B cell (primary cell): ENCODE data around the gene FATE1. TPM values are rescaled to one million over a fixed set of nuclear protein-coding genes. Genes with fewer than 3 reads are reported as not detected.

Experiments used
- ATAC-seq: fragments of 200-7000 bp; cut with Tn5 transposase; one replicate; pipeline ENCODE4 v1.10.0; 2021; ENCODE audit warnings: low read depth, mild to moderate bottlenecking, moderate number of reproducible peaks, moderate library complexity
- CTCF ChIA-PET: fragments of 350-600 bp; sonication (Branson Sonifier 250); formaldehyde crosslinking; loops from one replicate; lab custom pipeline; 2021; ENCODE audit warnings: antibody characterized with exemption, inconsistent platforms; lab: Charles Lee
- POLR2A ChIA-PET: fragments of 350-600 bp; sonication (Branson Sonifier 250); formaldehyde crosslinking; loops from one replicate; lab custom pipeline; 2021; ENCODE audit warnings: antibody characterized with exemption; lab: Charles Lee
- DNase-seq: peaks from one replicate; pipeline ENCODE4 v3.0.0; 2013
- H2AFZ ChIP-seq: 2 replicates; pipeline ENCODE4 v1.6.1; 2012; ENCODE audit warnings: mild to moderate bottlenecking, low read depth, low read length; ENCODE audit not compliant: insufficient read depth, poor library complexity, severe bottlenecking
- H3K27ac ChIP-seq, 2 donors: 1 replicate in 1 of 2; 2 replicates in 1 of 2; pipeline ENCODE4 v1.5.1; 2012 to 2013; ENCODE audit warnings: low read length in 2 of 2, mild to moderate bottlenecking in 2 of 2, moderate library complexity in 1 of 2
- H3K27me3 ChIP-seq, 4 experiments: fragments of 200-600 bp in 1 of 4; sonication (generic) in 1 of 4; replicated peaks in 1 of 4; 1 replicate in 2 of 4; 2 replicates in 2 of 4; pipeline versions ENCODE4 v1.6.1 to v1.7.0; 2013 to 2016; ENCODE audit warnings: low read length in 3 of 4, mild to moderate bottlenecking in 2 of 4, mixed read lengths in 1 of 4, moderate library complexity in 1 of 4; ENCODE audit not compliant: insufficient read depth in 4 of 4, control insufficient read depth in 3 of 4; ENCODE audit errors: control extremely low read depth in 1 of 4
- H3K36me3 ChIP-seq, 2 experiments: replicated peaks in 1 of 2; 1 replicate in 1 of 2; 2 replicates in 1 of 2; pipeline versions ENCODE4 v1.6.1 to v1.7.1; 2013; ENCODE audit warnings: low read length in 1 of 2; ENCODE audit not compliant: insufficient read depth in 2 of 2, control insufficient read depth in 1 of 2; ENCODE audit errors: control extremely low read depth in 1 of 2, extremely low read depth in 1 of 2
- H3K4me1 ChIP-seq, 2 donors: fragments of 200-600 bp in 1 of 2; sonication (generic) in 1 of 2; 1 replicate in 1 of 2; 2 replicates in 1 of 2; pipeline versions ENCODE4 v1.5.1 to v1.6.1; 2013 to 2017; ENCODE audit warnings: low read length in 2 of 2; ENCODE audit not compliant: control insufficient read depth in 2 of 2, insufficient read depth in 2 of 2
- H3K4me2 ChIP-seq: replicated peaks from 2 replicates; pipeline ENCODE3; 2012; ENCODE audit warnings: mild to moderate bottlenecking, low read depth, low read length; ENCODE audit not compliant: poor library complexity, severe bottlenecking
- H3K4me3 ChIP-seq, 5 experiments: fragments of 200-600 bp in 1 of 5; sonication (generic) in 1 of 5; 1 replicate in 3 of 5; 2 replicates in 2 of 5; pipeline versions ENCODE4 v1.5.1 to v1.7.0; 2011 to 2016; ENCODE audit warnings: low read length in 4 of 5, mild to moderate bottlenecking in 4 of 5, low read depth in 2 of 5, control low read depth in 1 of 5, moderate library complexity in 1 of 5; ENCODE audit not compliant: insufficient read depth in 1 of 5; ENCODE audit errors: control extremely low read depth in 1 of 5, extremely low read depth in 1 of 5
- H3K79me2 ChIP-seq: fragments of 200-600 bp; sonication (generic); one replicate; pipeline ENCODE4 v1.6.0; 2016; ENCODE audit warnings: low read length; ENCODE audit not compliant: control insufficient read depth, insufficient read depth
- H3K9ac ChIP-seq: fragments of 200-600 bp; sonication (generic); 2 replicates; pipeline ENCODE4 v1.6.1; 2017; ENCODE audit warnings: mild to moderate bottlenecking, low read length, moderate library complexity
- H3K9me3 ChIP-seq, 3 donors: one replicate each; pipeline versions ENCODE4 v1.6.1 to v1.7.1; 2013; ENCODE audit warnings: low read length in 2 of 3; ENCODE audit not compliant: control insufficient read depth in 2 of 3, insufficient read depth in 1 of 3; ENCODE audit errors: control extremely low read depth in 1 of 3
- H4K20me1 ChIP-seq: 2 replicates; pipeline ENCODE4 v1.6.0; 2012; ENCODE audit warnings: mild to moderate bottlenecking, low read length; ENCODE audit not compliant: insufficient read depth, control insufficient read depth, poor library complexity, severe bottlenecking
- H3K27ac Mint-ChIP-seq: one replicate; pipeline ENCODE4 v1.8.0; 2021; ENCODE audit warnings: mixed read lengths
- H3K27me3 Mint-ChIP-seq: one replicate; pipeline ENCODE4 v1.8.0; 2021; ENCODE audit warnings: mixed read lengths
- H3K4me1 Mint-ChIP-seq: one replicate; pipeline ENCODE4 v1.8.0; 2021; ENCODE audit warnings: mixed read lengths
- H3K4me3 Mint-ChIP-seq: one replicate; pipeline ENCODE4 v1.8.0; 2021; ENCODE audit warnings: mixed read lengths
- H3K9me3 Mint-ChIP-seq: one replicate; pipeline ENCODE4 v1.8.0; 2022; ENCODE audit warnings: mixed read lengths; ENCODE audit not compliant: insufficient read depth
- CTCF ChIP-seq: fragments of 200-600 bp; IDR thresholded peaks from one replicate; pipeline ENCODE4 v1.8.0; 2022; ENCODE audit warnings: antibody characterized with exemption, mild to moderate bottlenecking
- EZH2 ChIP-seq: IDR thresholded peaks from 2 replicates; pipeline ENCODE4 v1.6.1; 2012; ENCODE audit warnings: borderline replicate concordance, low read depth, mild to moderate bottlenecking, moderate library complexity, low read length; ENCODE audit not compliant: insufficient read depth, poor library complexity, severe bottlenecking
- WGBS: methylation state at CpG from one replicate; pipeline ENCODE4 v1.1.5; 2013; ENCODE audit warnings: missing lambda C conversion rate; ENCODE audit not compliant: insufficient coverage; 5-methylcytosine and 5-hydroxymethylcytosine counted together
- intact Hi-C: fragments of 100-400 bp; cut with micrococcal nuclease; formaldehyde crosslinking; loops from one replicate; pipeline ENCODE4 v1.10.0; 2022
- polyA plus RNA-seq: library from polyadenylated mRNA; depleted of rRNA; stranded (reverse); fragments of >200 nt; gene quantifications from 2 replicates; pipeline ENCODE4 v1.2.3, GENCODE V29; 2012
- total RNA-seq, 2 donors: library from RNA; stranded (reverse); fragments of 120-200 nt in 1 of 2; gene quantifications; 1 replicate in 1 of 2; 2 replicates in 1 of 2; pipeline versions ENCODE4 v1.2.3 to v1.2.4, GENCODE V29; 2013 to 2022

The FATE1 gene
- total and polyA plus RNA-seq, 2 donors (not counting 1 experiment from before 2014, with no cell fraction given) = not detected

DNA sequence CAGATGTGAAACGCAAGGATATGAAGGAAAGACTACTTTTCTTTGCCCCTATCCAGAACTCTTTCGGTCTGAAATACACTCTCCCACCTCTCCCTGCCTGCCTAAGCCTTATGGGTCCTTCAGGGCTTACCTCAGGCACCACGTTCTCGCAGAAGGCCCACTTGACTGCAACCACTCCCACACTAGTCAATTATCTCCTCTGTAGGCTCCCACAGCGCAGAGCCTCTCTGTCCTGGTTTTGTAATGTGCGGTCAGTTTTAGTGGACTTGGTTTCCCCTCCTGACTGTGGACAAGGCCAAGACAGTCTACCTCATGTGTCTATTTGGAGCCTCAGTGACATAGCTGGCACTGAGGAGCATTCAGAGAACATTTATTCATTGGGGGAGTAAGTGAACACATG, 29.8 kb downstream of the FATE1 start:
- ChIA-PET POLR2A (no interaction called here), CTCF (no interaction called here)
- Histone ChIP-seq H3K79me2 (no peaks in the 10 kb centered on the region), H3K36me3 (no peaks in the 10 kb centered on the region), H4K20me1 (no peaks in the 10 kb centered on the region), H3K27ac (no peak overlapping the region), H3K4me2 (no peak overlapping the region), H3K9me3 (no peaks in the 10 kb centered on the region), H3K27me3 (no peaks in the 10 kb centered on the region), H2AFZ (no peak overlapping the region), H3K9ac (no peak overlapping the region), H3K4me1 (no peaks in the 10 kb centered on the region), H3K4me3 (no peak overlapping the region)
- TF ChIP-seq EZH2 (no peak), CTCF (no peak)
- Mint-ChIP-seq H3K27me3 (peaks cover 3% of the 10 kb centered on the region), H3K4me1 (no peaks in the 10 kb centered on the region), H3K27ac (no peak overlapping the region), H3K4me3 (no peak overlapping the region), H3K9me3 (no peaks in the 10 kb centered on the region)
- intact Hi-C loops = no loop called here
- WGBS = 93% methylated on average over 3 of the region's 6 CpGs
- no peak for DNase-seq
- ATAC-seq = no peak

DNA sequence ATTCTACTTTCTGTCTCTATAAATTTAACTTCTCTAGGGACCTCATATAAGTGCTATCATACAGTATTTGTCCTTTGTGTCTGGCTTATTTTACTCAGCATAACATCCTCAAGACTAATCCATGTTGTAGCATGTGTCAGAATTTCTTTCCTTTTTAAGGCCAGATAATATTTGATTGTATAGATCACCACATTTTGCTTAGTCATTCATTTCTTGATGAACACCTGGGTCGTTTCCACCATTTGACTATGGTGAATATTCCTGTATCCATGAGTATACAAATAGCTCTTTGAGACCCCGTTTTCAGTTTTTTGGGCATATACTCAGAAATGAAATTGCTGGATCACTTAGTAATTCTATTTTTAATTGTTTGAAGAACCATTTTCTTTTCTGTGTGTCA, 30.7 kb downstream of the FATE1 start:
- H3K4me3 Mint-ChIP-seq = no peak overlapping the region
- Histone ChIP-seq H4K20me1 (no peaks in the 10 kb centered on the region), H3K9ac (no peak overlapping the region), H3K4me1 (no peaks in the 10 kb centered on the region), H3K4me2 (no peak overlapping the region), H2AFZ (no peak overlapping the region), H3K27me3 (no peaks in the 10 kb centered on the region), H3K27ac (no peak overlapping the region), H3K9me3 (no peaks in the 10 kb centered on the region), H3K79me2 (no peaks in the 10 kb centered on the region), H3K4me3 (no peak overlapping the region), H3K36me3 (no peaks in the 10 kb centered on the region)
- H3K27ac Mint-ChIP-seq = no peak overlapping the region
- H3K27me3 Mint-ChIP-seq = peaks cover 3% of the 10 kb centered on the region
- H3K4me1 Mint-ChIP-seq = no peaks in the 10 kb centered on the region
- no peak for DNase-seq
- H3K9me3 Mint-ChIP-seq = no peaks in the 10 kb centered on the region
- ChIA-PET CTCF (no interaction called here), POLR2A (no interaction called here)
- WGBS = no CpG with 5 or more reads among the region's 2 CpGs
- TF ChIP-seq EZH2 (no peak), CTCF (no peak)
- intact Hi-C loops = no loop called here
- no peak for ATAC-seq
